Renal pelvis (tissue), 4 donors: ENCODE results near the gene AIFM3. TPM values are rescaled to one million over a fixed set of nuclear protein-coding genes. Genes with fewer than 3 reads are reported as not detected.
"Not testable (repeated sequence)": the region's sequence is repeated elsewhere in the genome, so short reads cannot be mapped to it uniquely, and the experiment has no call there.

Experiments used
- DNase-seq: peaks from one replicate; pipeline ENCODE4 v3.0.0-alpha.2; 2013
- polyA plus RNA-seq, 3 donors: library from polyadenylated mRNA; unstranded; fragments of 120-200 nt; gene quantifications; one replicate each; pipeline ENCODE4 v1.2.1, GENCODE V29; 2013; ENCODE audit not compliant: insufficient read length in 3 of 3

Gene AIFM3
- polyA plus RNA-seq, 3 donors, result 1.1 to 1.6 (median 1.5) TPM

DNA sequence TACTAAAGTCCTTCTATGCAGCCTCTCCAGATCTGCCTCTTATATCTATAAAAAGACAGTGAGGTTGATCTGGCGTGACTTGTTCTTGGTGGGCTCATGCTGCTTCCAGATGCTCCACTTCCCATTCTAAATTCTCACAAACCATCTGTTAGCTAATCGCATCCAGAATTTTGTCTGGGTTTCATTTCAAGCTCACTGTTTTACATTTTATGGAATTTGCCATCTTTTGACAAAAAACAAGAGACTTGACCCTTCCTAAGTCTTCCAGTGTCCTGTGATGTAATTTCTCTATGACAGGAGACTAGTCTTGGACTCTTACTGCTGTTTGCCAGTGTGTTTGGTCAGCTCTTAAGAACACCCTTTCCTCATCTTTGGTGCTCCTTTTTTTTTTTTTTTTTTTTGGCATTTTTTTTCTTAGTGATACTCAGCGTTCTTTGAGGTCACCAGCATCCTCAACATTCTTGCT, 26.8 kb upstream of the AIFM3 start:
- no peak for DNase-seq

DNA sequence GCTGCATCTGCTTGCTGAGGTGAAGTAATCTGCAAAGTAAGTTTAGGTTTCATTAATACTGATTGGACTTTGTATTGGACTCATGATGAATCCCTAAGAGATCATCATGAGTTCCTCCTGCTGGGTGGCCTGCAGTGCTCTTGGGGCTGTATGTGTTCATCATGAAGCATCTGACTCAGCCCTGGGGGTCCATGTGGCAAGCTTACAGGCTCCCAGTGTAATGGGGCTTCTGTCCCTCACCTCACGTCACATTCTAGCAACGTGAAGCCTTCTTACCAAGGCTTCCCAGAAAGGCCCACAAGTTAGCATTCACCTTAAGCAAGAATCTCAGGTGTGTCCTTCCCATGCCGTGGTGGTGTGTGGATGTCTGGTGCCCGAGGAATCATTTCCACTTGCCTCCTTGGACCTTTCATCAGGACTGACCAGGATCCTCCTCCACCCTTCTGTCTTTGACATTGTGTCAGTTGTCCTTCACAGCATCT, 26.1 kb upstream of the AIFM3 start:
- no peak for DNase-seq

DNA sequence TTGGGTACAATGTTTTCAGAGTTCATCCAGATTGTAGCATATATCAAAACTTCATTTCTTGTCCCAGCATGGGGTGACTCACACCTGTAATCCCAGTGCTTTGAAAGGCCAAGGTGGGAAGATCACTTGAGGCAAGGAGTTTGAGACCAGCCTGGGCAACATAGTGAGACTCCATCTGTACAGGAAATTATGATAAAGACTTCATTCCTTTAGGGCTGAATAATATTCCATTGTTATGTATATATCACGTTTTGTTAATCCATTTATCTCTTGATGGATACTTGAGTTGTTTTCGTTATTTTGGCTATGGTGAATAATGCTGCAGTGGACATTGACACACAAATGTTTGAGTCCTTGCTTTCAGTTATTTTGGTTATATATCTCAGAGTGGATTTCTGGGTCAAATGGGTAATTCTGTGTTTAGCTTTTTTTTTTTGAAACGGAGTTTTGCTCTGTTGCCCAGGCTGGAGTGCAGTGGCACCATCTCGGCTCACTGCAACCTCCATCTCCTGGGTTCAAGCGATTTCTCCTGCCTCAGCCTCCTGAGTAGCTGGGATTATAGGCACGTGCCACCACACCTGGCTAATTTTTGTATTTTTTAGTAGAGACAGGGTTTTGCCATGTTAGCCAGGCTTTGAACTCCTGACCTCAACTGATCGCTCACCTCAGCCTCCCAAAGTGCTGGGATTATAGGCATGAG, 24.7 kb upstream of the AIFM3 start:
- not testable (repeated sequence) for DNase-seq

DNA sequence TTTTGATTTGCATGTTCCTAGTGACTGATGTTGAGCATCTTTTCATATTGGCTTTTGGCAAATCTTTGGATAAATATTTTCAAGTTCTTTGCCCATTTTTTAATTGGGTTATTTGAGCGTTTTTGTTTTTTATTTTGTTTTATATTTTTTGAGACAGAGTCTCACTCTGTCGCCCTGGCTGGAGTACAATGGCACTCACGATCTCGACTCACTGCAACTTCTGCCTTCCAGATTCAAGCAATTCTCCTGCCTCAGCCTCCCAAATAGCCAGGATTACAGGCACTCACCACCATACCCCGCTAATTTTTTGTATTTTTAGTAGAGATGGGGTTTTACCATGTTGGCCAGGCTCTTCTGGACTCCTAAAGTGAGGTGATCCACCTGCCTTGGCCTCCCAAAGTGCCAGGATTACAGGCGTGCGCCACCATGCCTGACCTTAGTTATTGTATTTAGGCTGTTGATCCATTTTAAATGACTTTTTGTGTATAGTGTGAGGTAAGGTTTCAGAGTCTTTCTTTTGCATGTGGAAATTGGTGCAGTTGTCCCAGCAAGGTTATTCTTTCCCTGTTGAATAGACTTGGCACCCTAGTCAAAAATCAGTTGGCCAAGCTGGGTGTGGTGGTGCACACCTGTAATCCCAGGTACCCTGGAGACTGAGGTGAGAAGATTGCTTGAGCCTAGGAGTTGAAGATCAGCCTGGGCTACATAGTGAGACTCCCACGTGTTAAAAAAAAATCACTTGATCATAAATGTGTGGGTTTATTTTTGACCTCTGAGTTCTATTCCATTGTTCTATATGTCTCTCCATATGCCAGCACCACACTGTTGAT, 23.7 kb upstream of the AIFM3 start:
- no peak for DNase-seq

DNA sequence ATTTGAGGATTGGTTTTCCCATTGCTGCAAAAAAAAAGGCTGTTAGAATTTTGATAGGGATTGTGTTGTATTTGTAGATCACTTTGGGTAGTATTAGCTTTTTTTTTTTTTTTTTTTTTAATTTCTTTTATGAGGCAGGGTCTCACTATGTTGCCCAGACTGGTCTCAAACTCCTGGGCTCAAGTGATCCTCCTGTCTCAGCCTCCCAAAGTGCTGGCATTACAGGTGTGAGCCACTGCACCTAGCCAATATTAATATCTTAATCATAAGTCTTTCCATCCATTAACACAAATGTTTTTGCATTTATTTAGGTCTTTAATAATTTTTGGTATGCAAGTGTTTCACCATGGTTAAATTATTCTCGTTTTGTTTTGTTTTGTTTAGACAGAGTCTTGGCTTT, 23.0 kb upstream of the AIFM3 start:
- no peak for DNase-seq

DNA sequence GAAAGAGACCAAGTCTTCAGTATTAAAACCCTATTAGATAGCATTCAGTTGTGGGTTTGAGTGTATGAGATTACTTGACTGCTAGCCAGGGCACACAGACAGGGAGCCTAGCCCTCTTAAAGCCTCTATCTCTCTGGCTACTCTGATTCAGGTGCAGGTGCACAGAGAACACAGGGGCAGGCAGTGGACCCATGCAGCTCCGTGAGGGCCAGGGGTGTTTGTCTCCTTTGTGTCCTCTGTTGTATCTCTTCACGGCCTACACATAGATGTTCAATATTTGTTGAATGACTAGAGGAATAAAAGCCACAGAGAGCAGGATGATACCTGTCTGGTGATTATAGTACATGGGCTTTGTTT, 21.5 kb upstream of the AIFM3 start:
- no peak for DNase-seq

DNA sequence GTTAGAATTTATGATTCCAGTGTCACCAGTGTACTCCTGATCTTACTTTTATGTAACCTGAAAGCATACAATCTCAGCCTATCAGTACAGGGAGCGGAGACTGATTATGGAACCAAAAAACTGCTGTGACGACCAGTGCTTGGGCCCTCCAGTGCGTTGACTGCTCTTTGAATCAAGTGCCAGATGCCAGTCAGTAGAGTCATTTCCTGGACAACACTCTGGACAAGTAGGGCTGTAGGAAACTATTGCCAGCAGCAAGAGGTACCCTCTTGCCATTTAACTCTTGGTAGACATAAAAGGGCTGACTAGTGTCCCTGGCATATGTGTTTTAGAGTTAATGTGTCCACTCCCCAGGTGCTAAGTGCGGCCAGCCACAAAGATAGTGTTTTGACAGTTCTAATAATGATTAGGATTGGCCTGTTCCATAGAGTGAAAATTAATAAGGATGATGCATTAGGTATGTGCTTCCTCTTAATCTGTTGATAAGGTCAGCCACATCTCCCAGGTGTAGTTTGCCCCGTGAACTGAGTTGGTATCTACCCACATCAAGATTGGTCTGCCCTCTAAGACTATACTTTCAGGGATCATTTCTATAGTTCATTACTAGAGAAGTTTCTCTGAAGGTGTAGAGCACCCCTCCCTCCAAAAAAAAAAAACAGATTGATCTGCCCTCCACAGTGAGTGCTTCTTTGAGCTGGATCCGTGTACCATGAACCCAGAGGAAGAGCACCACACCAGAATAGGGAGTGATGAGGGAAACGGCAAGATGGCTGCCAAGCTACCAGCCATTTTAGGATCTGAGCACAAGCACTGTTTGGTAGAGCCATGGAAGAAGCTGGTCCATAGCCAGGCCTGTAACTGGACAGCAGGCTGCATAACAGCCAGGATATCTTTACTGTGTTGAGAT, 20.7 kb upstream of the AIFM3 start:
- DNase-seq, result no peak

DNA sequence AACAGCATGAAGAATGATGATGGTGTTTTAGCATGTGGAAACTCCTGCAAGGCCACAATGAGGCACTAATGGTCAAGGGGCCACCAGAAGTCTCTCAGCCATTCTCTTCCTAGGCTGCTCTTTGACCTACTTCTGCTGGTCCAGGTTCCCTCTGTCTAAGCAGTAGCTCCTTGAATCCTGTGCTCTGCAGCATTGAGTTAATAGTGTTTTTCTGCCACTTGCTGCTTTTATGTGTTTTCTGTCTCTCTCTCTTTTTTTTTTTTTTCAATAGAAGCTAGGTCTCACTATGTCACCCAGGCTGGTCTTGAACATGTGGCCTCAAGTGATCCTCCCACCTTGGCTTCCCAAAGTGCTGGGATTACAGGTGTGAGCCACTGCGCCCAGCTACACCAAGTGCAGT, 20.1 kb upstream of the AIFM3 start:
- DNase-seq, result no peak

DNA sequence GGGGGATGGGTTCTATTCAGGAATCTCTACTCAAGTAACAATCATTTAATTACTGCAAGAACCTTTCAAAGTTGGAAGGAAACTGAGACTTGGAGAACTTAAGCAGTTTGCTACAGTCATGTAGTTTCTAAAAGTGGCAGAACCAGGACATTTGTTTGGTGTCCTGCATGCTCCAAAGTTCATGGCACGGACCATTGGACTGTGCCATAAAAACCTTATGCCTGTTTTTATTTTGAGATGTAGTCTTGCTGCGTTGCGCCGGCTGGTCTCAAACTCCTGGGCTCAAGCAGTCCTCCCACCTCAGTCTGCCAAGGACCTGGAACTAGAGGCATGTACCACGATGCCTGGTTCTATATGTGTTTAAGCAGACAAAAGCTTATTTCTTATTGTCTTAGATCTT, 18.6 kb upstream of the AIFM3 start:
- no peak for DNase-seq

DNA sequence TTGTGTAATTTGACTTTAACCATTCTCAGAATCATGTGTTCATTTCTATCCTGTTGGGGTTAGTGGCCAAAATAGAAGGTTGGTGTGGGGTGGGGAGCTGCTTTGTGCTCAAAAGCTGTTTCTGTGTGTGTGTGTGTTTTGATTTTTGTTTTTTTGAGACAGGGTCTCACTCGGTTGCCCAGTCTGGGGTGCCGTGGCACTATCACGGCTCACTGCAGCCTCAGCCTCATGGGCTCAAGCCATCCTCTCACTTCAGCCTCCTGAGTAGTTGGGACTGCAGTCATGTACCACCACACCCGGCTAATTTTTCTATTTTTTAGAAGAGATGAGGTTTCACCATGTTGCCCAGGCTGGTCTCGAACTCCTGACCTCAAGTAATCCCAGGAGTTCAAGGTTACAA, 18.1 kb upstream of the AIFM3 start:
- no peak for DNase-seq

DNA sequence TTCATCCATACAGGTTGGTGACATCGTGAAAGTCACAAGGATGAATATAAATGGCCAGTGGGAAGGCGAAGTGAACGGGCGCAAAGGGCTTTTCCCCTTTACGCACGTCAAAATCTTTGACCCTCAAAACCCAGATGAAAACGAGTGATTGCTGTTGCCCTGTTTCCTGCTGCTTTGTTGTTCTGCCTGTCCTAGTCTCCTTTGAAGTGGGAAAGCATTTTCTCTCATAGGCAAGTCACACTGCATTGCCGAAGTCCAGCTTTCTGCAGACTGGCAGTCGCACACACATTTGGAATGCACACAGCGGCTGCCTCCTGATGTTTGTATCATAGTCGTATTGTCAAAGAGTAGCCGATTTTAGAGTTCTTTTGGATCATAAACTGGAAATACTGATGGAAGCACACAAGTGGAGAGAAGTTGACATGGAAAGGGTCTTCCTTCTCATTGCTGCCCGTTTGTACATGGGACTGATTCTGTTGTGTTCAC, 17.3 kb upstream of the AIFM3 start:
- no peak for DNase-seq

DNA sequence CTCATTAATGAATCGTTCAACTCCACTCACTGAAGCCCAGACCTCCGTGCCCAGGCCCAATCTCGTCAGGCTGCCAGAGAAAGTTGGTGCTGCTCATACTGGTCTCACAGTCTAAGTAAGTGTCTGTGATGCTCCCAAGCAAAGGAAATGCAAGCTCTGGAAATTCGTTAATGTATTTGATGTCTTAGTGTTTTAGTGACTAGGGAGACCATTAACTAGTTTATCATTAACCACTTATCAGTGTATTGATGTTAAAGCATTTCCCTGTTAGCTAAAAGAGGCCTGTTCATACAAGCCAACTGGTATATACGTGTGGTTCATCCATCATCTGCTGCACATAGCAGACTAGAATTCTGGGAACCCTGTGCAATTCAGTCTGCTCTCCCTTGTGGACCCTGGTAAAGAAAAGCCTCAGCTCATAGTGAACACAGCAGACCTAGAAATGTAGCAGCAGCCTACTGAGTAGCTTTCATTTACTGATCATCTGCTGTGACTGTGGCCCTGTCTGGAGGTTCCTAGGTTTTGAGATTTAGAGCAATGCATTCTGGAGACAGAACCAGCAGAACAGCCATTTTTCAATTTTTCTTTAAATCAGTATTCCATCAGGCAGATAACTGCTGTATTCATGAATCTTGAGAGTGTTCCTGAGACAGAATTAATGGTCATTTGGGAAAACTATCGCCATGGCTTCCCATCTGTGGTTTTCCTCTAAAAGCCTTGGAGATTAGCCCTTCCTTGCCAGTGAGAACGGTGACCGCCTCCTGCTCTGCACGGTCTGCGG, 15.7 kb upstream of the AIFM3 start:
- no peak for DNase-seq

DNA sequence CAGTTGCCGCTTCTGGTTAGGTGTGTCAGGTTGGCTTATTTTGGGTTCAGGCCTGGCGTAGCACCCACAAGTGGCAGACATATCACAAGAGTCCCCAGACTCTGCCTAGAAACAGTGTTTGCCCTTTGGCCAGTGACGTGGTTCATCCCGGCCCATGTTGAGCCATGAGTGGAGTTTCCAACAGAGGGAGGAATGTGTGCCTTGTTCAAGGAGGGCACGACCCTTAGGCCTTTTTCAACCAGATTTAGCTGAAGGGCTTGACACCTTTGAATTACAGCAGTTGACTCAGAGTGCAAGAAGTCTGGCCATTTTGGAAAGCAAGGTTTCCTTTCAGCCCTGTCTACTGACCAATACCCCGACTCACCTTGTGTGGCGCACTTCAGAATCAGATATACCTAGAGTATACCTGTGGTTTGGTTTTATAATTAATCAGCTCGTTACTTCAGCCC, 15.1 kb upstream of the AIFM3 start:
- no peak for DNase-seq

DNA sequence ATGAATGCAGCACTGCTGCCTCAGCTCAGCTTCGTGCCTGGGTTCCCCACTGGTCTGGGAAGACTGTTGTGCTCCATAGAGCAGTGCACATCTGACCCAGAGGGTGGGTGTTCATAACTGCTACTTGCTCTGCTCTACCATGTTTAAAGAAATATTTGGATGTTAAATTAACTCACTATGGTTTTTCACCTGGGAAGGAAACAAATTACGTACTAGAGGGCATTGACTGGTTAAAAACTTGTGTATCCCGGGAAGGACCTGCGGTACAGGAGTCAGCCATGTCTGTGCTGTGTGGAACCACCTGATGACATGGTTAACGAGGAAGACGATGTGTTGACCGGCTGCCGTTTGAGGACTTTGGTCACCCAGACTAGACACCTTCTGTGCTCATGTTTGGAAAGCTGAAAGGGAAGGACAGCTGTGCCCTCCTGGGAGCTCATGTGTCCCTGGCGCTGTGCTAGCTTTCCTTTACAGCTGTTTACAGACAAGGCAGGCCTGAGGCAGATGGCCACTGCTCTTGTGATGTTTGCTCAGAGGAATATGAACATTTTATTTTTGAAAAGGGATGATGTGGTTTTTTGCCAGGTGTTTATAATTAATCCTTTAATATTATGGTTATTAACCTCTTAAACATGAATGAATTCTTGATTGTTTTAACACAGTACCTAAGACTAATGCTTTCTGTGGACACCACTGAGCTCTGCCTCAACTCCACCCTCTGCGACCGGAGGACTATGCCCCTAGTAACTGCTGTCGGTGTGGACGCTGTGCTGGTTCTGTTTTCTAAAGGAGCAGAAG, 14.3 kb upstream of the AIFM3 start:
- DNase-seq, result no peak

DNA sequence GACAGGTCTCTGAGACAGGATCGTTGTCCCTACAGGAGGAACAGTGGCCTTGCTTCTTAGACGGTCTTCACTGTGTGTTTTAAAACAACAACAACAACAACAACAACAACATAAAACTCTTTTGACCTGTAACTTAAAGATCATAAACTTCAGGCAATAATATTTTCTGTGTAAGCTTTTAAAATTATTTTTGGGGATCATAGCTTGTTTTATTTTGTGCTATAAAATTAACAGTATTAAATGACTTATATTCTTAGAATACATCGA, 13.8 kb upstream of the AIFM3 start:
- no peak for DNase-seq

DNA sequence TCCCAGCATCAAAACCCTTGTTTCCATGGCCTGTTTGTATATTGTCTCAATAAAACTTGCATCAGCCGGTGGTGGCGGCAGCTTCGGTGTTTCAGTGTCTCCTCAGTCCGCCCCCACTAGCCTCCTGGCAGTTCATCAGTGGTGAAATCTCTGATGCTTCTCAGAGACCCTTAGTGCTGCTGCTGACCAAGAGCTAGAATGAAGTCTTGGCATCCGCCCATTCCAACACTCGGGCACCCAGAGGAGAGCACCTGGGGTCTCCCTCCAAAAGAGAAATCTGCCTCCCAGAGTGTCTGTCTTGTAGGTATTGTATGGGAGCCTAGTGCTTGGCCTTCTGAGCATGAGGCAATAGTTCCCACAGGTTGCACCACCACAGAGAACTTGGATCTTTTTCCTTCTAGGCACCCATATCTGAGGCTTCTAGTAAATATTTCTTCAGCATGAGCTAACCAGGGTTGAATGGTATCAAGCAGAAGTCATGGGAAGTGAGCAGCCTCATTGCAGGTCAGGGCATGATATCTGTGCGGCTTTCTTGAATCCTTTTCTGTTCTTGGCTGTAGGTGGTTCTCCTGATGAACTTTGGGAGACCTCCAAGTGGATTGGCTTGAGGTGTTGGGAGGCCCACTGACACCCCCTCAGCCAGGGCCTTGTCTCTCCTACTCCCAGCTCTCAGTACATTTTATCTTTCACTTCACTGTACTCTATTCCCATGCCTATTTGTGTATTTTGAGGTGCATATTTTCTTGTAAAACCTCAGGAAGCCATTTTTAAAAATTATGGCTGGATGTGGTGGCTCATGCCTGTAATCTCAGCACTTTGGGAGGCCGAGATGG, 13.2 kb upstream of the AIFM3 start:
- no peak for DNase-seq

DNA sequence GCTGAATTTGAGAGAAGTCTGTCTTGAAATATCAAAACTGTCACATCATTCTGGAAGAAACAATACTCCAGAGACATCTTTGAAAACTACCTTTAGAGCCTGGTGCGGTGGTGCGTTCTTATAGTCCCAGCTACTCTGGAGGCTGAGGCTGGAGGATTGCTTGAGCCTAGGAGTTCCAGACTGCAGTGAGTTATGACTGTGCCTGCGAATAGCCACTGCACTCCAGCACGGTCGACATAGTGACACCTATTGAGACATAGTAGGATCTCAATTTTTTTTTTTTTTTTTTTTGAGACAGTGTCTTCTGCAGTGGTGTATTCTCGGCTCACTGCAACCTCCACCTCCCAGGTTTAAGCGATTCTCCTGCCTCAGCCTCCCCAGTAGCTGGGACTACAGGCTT, 11.5 kb upstream of the AIFM3 start:
- DNase-seq, result no peak

DNA sequence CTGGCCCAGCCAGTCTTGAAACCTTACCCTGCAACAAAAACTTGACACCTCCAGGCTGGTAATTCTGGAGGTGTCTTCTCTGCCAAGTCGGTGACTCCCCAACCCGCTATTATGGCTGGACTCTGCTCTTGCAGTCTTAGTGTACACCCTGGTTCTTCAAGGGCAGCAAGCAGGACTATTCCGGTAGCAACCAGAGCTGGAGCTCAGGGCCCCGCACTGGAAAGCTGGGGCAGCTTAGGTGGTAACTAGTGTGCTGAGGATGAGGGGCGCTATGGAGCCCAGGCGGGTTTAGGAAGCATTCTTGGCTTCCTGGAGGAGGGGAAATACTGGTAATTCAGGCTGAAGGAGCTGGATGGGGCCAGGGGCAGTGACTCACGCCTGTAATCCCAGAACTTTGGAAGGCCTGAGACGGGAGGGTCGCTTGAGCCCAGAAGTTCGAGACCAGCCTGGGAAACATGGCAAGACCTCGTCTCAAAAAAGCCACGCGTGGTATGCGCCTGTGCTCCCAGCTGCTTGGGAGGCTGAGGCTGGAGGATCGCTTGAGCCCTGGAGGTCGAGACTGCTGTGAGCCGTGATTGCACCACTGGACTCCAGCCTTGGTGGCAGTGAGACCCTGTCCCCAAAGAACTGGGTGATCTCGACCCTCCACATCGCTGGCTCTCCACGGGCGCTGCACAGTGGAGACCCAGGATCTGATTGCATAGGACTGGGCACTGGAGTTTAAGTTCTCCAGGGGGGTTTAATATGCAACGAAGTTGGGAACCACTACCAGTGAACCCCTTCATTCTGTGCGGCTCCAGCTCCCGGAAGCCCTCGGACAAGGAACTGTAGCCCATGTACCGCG, 10.6 kb upstream of the AIFM3 start:
- no peak for DNase-seq
